Stimulated activated CD8-positive, alpha-beta memory T cell treated with anti-CD3 and anti-CD28 coated beads, Interleukin-2, amount 100 ng/mL, for 1 hour (primary cell): ENCODE results near the gene ATP8B4.

ENCODE experiments used
- DNase-seq, 2 donors: peaks; one replicate each; pipeline ENCODE4 v3.0.0-alpha.2; 2020; ENCODE audit warnings: low read depth in 2 of 2

Gene ATP8B4

GRCh38 chr15:50064673-50065072 is 54.4 kb downstream of the ATP8B4 start:
- DNase-seq = no peak

DNA sequence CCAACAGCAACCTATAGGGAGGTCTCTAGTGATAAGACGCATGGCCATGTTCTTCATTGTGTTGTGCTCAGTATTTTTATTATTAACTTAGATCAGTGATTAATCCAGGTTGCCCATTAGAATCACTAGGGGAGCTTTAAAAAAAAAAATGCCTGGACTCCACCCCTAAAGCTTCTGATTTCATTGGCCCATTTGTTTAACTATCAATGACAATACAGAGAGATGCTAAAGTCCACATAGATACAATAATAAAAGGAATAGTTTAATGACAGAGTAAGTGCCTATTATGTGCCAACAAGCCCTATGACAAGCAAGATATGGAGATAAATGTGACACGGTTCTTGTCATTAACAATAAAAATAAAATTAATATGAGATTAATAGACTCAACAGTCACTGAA is 55.8 kb downstream of the ATP8B4 start:
- DNase-seq = no peak

- no peak for DNase-seq
These were observed 57.5 kb downstream of the ATP8B4 start for GRCh38 chr15:50061503-50061902.

GRCh38 chr15:50059883-50060282 is 59.1 kb downstream of the ATP8B4 start:
- DNase-seq = no peak

GRCh38 chr15:50059203-50059772 is 59.7 kb downstream of the ATP8B4 start:
- no peak for DNase-seq

GRCh38 chr15:50057905-50058639 is 61.0 kb downstream of the ATP8B4 start:
- no peak for DNase-seq

DNA sequence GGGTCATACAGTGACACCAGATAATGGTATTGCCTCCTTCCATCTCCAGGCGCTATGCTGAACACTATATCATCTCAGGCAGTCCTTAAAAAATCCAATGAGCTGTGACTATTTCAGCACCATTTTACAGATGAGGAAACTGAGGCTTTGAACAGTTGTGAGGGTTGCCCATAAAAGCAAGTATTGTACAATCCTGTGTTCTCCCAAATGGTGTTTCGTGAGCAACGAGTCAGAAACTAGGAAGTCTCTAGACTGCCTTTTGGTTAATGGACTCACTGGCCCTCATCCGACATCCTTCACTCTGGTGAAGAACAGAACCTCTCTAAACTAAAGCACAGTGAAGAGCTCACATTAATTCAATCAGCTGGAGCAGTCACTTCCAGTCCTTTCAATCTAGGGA is 61.8 kb downstream of the ATP8B4 start:
- no peak for DNase-seq

DNA sequence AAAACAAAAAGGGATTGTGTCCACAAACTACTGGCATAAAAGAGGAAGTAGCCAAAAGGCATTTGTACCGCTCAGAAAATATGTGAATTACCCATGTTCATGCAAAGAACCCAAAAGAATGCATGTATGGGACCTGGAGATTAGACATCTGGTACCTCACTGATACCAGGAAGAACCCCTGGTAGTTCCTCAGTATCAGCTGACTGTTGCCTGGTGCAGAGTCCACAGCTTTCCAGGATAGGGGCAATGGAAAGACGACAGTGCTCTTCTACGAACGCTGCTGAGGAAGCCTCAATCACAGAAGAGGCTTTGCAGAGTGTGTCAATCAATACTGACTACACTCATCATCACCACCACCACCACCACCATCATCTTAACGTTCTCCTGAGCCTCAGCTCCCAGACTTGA is 63.3 kb downstream of the ATP8B4 start:
- no peak for DNase-seq

DNA sequence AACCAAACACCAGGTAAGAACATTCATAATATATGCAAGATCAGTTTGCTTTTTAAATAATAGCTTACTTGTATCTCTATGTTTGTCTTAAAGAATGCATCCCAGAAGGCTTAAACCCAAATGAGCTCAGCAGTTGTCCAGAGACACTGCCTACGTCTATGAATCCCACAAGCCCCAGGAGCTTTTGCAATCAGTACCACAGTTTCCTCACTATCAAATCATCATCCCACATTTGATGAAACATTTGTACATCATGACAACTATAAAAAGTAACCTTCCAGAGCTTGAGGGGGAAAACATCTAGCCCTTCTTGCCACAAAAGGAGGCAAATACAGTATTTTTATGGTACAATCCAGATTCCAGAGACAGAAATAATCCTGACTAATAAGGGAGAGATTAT is 63.7 kb downstream of the ATP8B4 start:
- DNase-seq = no peak

- DNase-seq = no peak
These were observed 65.8 kb downstream of the ATP8B4 start for GRCh38 chr15:50053055-50053856.

DNA sequence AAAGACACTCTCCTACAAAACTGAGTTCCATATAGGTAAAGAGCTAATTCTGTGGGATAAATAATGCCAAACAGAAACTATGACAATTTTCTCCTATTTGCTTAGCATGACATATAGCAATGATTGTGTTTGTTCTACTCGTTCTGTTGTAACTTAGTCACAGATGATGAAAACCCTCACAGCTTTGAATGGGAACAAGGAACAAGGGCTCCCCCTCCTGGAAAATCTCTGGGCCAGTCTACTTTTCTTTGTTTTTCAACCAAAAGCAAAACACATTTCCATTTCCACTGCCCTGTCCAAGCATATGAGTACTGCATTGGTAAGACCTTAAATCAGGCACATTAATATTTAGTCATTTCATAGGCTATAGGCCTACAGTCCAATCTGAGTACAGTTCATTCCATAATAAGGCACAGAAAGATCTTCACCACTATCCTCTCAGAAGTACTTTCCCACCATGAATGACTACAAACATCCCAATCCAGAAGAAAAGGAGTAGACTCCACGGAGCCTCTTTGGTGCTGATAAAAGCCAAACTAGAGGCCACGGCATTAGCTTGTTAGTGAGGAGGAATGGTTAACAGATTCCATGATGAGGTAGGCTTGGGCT is 67.1 kb downstream of the ATP8B4 start:
- no peak for DNase-seq

DNA sequence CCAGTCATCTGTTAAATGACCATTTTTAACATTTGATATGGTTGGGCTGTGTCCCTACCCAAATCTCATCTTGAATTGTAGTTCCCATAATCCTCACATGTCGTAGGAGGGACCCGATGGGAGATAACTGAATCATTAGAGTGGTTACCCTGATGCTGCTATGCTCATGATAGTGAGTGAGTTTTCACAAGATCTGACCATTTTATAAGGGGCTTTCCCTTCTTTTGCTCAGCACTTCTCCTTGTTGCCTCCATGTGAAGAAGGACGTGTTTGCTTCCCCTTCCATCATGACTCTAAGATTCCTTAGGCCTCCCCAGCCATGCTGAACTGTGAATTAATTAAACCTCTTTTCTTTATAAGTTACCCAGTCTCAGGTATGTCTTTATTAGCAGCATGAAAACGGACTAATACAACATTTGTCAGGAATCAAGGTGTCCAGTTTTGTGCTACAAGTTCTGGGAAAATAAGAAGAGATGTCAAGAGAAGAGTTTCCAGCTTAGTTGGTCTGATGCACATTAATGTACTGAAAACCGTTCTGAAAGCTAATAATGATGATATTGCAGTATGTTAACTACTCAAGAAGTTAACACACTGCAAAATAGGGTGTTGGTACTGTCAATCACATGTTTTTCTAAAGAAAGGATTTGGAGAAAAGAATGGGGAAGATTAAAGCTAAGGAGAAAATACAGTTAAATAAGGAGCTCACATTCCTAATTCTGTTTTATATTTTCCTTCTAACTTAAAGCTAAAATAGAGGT is 67.9 kb downstream of the ATP8B4 start:
- DNase-seq = no peak

GRCh38 chr15:50049871-50050270 is 69.2 kb downstream of the ATP8B4 start:
- DNase-seq = no peak

GRCh38 chr15:50046867-50047266 is 72.2 kb downstream of the ATP8B4 start:
- no peak for DNase-seq

GRCh38 chr15:50046159-50046558 is 72.9 kb downstream of the ATP8B4 start:
- no peak for DNase-seq

DNA sequence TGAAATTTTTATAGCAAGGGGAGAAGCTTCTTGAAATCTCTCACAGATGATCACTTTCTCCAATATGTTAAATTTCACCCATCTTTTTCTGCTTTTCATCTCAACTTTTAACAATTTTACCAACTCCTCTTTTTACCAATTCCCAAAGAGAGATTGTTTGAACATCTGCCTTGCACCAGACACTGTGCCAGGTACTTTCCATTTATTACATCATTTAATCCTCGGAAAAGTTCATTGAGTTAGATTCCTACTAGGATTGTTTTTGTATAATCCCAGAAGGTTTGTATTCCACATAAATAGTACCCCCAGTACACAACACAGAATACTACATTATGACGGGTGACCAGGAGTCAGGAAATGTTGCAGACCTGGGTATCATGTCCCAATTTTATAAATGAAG is 74.1 kb downstream of the ATP8B4 start:
- no peak for DNase-seq

DNA sequence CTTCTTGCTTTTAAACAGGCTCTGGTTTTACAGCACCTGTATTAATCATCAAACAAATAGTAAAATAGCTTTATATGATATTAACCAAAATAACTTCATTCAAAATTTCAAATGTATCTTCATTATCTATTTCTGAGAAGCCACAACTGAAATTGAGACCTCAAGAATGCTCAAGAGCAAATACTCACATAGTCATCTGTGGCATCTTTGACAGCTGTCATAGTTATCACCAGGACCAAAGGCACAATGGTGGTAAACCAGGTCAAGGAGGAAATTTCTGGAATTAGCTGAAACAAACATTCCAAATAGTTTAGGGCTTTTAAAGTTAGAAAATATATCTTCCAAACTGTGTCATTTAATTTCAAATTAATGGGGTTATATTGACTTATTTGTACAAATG is 74.6 kb downstream of the ATP8B4 start:
- no peak for DNase-seq

- no peak for DNase-seq
These were observed 76.3 kb downstream of the ATP8B4 start for GRCh38 chr15:50042775-50043174.

DNA sequence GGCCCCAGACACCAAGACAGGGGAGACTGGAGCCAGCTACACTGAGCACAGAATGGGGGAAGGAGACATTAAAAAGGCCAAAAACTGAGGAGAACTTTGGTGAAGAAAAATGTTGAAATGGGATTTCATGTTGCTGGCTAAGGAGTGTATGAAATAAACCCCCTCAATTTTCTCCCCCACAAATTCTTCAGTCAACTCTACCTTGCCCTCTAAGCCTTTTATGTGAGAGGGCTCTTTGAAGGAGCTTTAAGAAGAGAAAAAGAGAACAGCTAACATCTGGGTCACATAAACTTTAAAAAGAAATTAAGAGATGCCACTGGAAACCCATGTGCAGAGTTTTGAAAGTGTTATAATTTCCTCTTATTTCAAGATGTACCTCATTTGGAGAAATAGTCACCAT is 88.6 kb downstream of the ATP8B4 start:
- DNase-seq = no peak

DNA sequence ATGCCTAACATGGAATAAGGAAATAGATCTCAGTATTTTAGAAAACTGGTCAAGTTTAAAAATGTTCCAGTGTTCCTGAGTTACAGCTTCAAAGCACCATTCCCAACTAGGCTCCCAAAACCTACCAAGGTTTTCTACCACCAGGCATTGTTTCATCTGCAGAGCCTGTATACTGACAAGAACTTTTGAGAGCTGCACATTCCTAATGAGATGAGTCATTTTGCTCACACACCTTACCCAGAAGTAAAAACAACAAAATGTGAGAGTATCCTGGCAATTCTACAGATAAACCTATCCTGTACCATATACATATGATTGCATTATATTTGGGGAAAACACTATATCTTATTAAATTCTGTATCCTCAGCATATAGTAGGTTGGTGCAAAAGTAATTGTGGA is 90.7 kb downstream of the ATP8B4 start:
- no peak for DNase-seq

- no peak for DNase-seq
These were observed 94.8 kb downstream of the ATP8B4 start for GRCh38 chr15:50024281-50024680.

DNA sequence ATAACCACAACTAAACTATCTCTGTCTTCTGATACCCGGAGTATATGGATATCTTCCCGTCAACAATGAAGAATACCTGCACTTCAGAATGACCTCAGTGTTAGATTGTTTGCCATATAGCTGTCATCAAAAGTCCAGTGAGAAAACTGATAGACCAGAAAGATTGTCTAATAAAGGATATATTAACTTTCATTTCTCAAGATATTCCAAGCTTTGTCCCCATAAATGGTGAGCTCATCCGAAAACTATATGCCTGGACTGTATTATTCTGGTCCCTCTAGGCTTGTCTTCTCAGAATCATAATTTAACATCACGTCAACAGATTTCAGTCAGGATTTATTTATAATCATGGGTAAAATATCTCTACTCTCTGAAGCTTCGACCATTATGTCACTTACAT is 100.5 kb downstream of the ATP8B4 start:
- no peak for DNase-seq
